Measurements from ENCODE around the gene CARS1.
"Not testable (repeated sequence)": the region's sequence is repeated elsewhere in the genome, so short reads cannot be mapped to it uniquely, and the experiment has no call there.

The CARS1 gene

GRCh38 chr11:3085052-3085451 lies 27.8 kb upstream of the CARS1 start:
- Histone ChIP-seq H3K4me1 (ENCODE audit: insufficient read depth, low read length) (no peaks in the 10 kb centered on the region), H3K27me3 (ENCODE audit: insufficient read depth, low read length) (no peaks in the 10 kb centered on the region), H3K4me3 (ENCODE audit: low read length) (no peak overlapping the region), H3K9me3 (ENCODE audit: low read length) (peaks cover 2% of the 10 kb centered on the region), H3K36me3 (ENCODE audit: insufficient read depth, low read length) (no peaks in the 10 kb centered on the region), H2AFZ (ENCODE audit: low read depth, low read length) (no peak overlapping the region)

GRCh38 chr11:3083321-3083720 lies 26.1 kb upstream of the CARS1 start:
- H3K9me3 ChIP-seq (ENCODE audit: low read length) = peaks cover 2% of the 10 kb centered on the region

GRCh38 chr11:3081386-3081751 lies 24.1 kb upstream of the CARS1 start:
- H2AFZ ChIP-seq (ENCODE audit: low read depth, low read length) = no peak overlapping the region
- H3K36me3 ChIP-seq (ENCODE audit: insufficient read depth, low read length) = no peaks in the 10 kb centered on the region
- H3K27me3 ChIP-seq (ENCODE audit: insufficient read depth, low read length) = no peaks in the 10 kb centered on the region
- H3K4me1 ChIP-seq (ENCODE audit: insufficient read depth, low read length) = no peaks in the 10 kb centered on the region
- H3K4me3 ChIP-seq (ENCODE audit: low read length) = no peak overlapping the region
- H3K9me3 ChIP-seq (ENCODE audit: low read length) = peaks cover 2% of the 10 kb centered on the region

More at GRCh38 chr11:3083321-3083720, 26.1 kb upstream of the CARS1 start:
- Histone ChIP-seq H3K36me3 (ENCODE audit: insufficient read depth, low read length) (no peaks in the 10 kb centered on the region), H3K27me3 (ENCODE audit: insufficient read depth, low read length) (no peaks in the 10 kb centered on the region), H2AFZ (ENCODE audit: low read depth, low read length) (no peak overlapping the region), H3K4me1 (ENCODE audit: insufficient read depth, low read length) (no peaks in the 10 kb centered on the region), H3K4me3 (ENCODE audit: low read length) (no peak overlapping the region)

DNA sequence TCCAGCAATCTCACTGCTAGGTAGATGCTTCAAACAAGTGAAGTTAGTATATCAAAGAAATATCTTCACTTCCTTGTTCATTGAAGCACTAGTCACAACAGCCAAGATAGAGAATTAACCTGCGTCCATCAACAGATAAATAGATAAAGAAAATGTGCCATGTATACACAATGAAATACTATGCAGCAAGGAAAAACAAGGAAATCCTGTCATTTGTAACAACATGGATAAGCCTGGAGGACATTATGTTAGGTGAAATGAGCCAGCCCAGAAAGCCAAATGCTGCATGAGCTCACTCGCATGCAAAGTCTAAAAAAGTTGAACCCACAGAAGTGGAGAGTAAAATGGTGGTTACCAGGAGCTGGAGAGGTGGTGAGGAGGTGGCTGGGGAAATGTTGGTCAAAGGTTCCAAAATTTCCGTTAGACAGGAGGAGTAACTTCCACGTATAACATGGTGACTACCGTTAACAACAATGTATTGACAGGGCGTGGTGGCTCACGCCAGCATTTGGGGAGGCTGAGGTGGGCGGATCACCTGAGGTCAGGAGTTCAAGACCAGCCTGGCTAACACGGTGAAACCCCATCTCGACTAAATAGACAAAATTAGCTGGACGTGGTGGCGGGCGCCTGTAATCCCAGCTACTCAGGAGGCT lies 23.6 kb upstream of the CARS1 start:
- no peak overlapping the region for H3K4me3 ChIP-seq (ENCODE audit: low read length)
- H3K9me3 ChIP-seq (ENCODE audit: low read length) = peaks cover 2% of the 10 kb centered on the region
- H3K36me3 ChIP-seq (ENCODE audit: insufficient read depth, low read length) = no peaks in the 10 kb centered on the region
- H2AFZ ChIP-seq (ENCODE audit: low read depth, low read length) = no peak overlapping the region
- H3K27me3 ChIP-seq (ENCODE audit: insufficient read depth, low read length) = no peaks in the 10 kb centered on the region
- no peaks in the 10 kb centered on the region for H3K4me1 ChIP-seq (ENCODE audit: insufficient read depth, low read length)

GRCh38 chr11:3080104-3080503 lies 22.9 kb upstream of the CARS1 start:
- Histone ChIP-seq H2AFZ (ENCODE audit: low read depth, low read length) (no peak overlapping the region), H3K4me3 (ENCODE audit: low read length) (no peak overlapping the region), H3K27me3 (ENCODE audit: insufficient read depth, low read length) (no peaks in the 10 kb centered on the region), H3K9me3 (ENCODE audit: low read length) (peaks cover 2% of the 10 kb centered on the region), H3K4me1 (ENCODE audit: insufficient read depth, low read length) (no peaks in the 10 kb centered on the region), H3K36me3 (ENCODE audit: insufficient read depth, low read length) (no peaks in the 10 kb centered on the region)

GRCh38 chr11:3077846-3078440 lies 20.7 kb upstream of the CARS1 start:
- peaks cover 2% of the 10 kb centered on the region for H3K9me3 ChIP-seq (ENCODE audit: low read length)
- H3K4me3 ChIP-seq (ENCODE audit: low read length) = no peak overlapping the region
- no peaks in the 10 kb centered on the region for H3K27me3 ChIP-seq (ENCODE audit: insufficient read depth, low read length)
- no peaks in the 10 kb centered on the region for H3K36me3 ChIP-seq (ENCODE audit: insufficient read depth, low read length)
- H3K4me1 ChIP-seq (ENCODE audit: insufficient read depth, low read length) = peaks cover 2% of the 10 kb centered on the region
- no peak overlapping the region for H2AFZ ChIP-seq (ENCODE audit: low read depth, low read length)

- Histone ChIP-seq H3K4me1 (ENCODE audit: insufficient read depth, low read length) (peaks cover 4% of the 10 kb centered on the region), H3K27me3 (ENCODE audit: insufficient read depth, low read length) (no peaks in the 10 kb centered on the region), H2AFZ (ENCODE audit: low read depth, low read length) (no peak overlapping the region), H3K9me3 (ENCODE audit: low read length) (peaks cover 2% of the 10 kb centered on the region), H3K36me3 (ENCODE audit: insufficient read depth, low read length) (no peaks in the 10 kb centered on the region), H3K4me3 (ENCODE audit: low read length) (no peak overlapping the region)
Measured at GRCh38 chr11:3077189-3077836, 20.1 kb upstream of the CARS1 start.

GRCh38 chr11:3074912-3075589 lies 17.8 kb upstream of the CARS1 start:
- H3K4me1 ChIP-seq (ENCODE audit: insufficient read depth, low read length) = peaks cover 4% of the 10 kb centered on the region
- no peaks in the 10 kb centered on the region for H3K9me3 ChIP-seq (ENCODE audit: low read length)
- no peaks in the 10 kb centered on the region for H3K27me3 ChIP-seq (ENCODE audit: insufficient read depth, low read length)
- no peaks in the 10 kb centered on the region for H3K36me3 ChIP-seq (ENCODE audit: insufficient read depth, low read length)
- H3K4me3 ChIP-seq (ENCODE audit: low read length) = no peak overlapping the region
- no peak overlapping the region for H2AFZ ChIP-seq (ENCODE audit: low read depth, low read length)

DNA sequence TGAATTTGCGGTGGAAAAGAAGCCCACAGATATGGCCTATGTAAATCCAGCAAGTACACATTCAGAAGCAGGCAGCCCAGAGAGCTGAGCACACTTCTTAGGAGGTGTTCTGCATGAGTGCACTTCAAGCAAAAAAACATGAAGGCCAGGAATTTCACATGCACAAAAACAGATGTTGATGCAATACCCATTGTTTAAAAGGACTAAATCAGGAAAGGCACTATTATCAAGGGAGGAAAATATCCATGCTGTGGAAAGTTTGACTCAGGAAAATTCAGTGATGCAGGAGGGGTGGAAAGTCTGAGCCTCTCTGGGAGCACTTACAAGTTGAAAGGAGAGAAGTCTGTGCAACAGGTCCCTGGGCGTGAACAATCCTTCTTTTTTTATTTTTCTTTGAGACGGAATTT lies 15.8 kb upstream of the CARS1 start:
- H3K9me3 ChIP-seq (ENCODE audit: low read length) = no peaks in the 10 kb centered on the region
- peaks cover 4% of the 10 kb centered on the region for H3K4me1 ChIP-seq (ENCODE audit: insufficient read depth, low read length)
- no peak overlapping the region for H3K4me3 ChIP-seq (ENCODE audit: low read length)
- no peaks in the 10 kb centered on the region for H3K36me3 ChIP-seq (ENCODE audit: insufficient read depth, low read length)
- H3K27me3 ChIP-seq (ENCODE audit: insufficient read depth, low read length) = no peaks in the 10 kb centered on the region
- H2AFZ ChIP-seq (ENCODE audit: low read depth, low read length) = no peak overlapping the region

DNA sequence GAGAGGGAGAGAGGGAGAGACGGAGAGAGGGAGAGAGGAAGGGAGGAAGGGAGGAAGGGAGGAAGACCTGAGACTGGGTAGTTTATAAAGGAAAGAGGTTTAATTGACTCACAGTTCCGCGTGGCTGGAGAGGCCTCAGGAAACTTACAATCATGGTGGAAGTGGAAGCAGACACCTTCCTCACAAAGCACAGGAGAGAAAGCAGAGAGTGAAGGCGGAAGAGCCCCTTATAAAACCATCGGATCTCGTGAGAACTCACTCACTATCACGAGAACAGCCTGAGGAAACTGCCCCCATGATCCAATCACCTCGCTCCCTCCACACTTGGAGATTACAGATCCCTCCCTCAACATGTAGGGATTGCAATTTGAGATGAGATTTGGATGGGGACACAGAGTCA lies 12.2 kb upstream of the CARS1 start:
- Histone ChIP-seq H3K27me3 (ENCODE audit: insufficient read depth, low read length) (no peaks in the 10 kb centered on the region), H2AFZ (ENCODE audit: low read depth, low read length) (no peak overlapping the region), H3K4me3 (ENCODE audit: low read length) (no peak overlapping the region)

GRCh38 chr11:3066308-3066707 lies 9.1 kb upstream of the CARS1 start:
- H2AFZ ChIP-seq (ENCODE audit: low read depth, low read length); H3K36me3 ChIP-seq (ENCODE audit: insufficient read depth, low read length); H3K27me3 ChIP-seq (ENCODE audit: insufficient read depth, low read length); H3K9me3 ChIP-seq (ENCODE audit: low read length); H3K4me1 ChIP-seq (ENCODE audit: insufficient read depth, low read length); H3K4me3 ChIP-seq (ENCODE audit: low read length): not testable (repeated sequence)

More for the DNA sequence above, 12.2 kb upstream of the CARS1 start:
- Histone ChIP-seq H3K4me1 (ENCODE audit: insufficient read depth, low read length) (peaks cover 4% of the 10 kb centered on the region), H3K9me3 (ENCODE audit: low read length) (peaks cover under 1% of the 10 kb centered on the region), H3K36me3 (ENCODE audit: insufficient read depth, low read length) (no peaks in the 10 kb centered on the region)

DNA sequence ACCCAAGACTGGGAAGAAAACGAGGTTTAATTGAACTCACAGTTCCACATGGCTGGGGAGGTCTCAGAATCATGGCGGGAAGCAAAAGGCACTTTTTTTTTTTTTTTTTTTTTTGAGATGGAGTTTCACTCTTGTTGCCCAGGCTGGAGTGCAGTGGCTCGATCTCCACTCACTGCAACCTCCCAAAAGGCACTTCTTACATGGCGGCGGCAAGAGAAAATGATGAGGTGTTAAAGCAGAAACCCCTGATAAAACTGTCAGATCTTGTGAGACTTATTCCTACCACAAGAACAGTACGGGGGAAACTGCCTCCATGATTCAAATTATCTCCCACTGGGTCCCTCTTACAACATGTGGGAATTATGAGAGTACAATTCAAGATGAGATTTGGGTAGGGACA lies 7.5 kb upstream of the CARS1 start:
- H3K4me1 ChIP-seq (ENCODE audit: insufficient read depth, low read length); H3K36me3 ChIP-seq (ENCODE audit: insufficient read depth, low read length); H3K9me3 ChIP-seq (ENCODE audit: low read length); H3K27me3 ChIP-seq (ENCODE audit: insufficient read depth, low read length); H2AFZ ChIP-seq (ENCODE audit: low read depth, low read length); H3K4me3 ChIP-seq (ENCODE audit: low read length): not testable (repeated sequence)

DNA sequence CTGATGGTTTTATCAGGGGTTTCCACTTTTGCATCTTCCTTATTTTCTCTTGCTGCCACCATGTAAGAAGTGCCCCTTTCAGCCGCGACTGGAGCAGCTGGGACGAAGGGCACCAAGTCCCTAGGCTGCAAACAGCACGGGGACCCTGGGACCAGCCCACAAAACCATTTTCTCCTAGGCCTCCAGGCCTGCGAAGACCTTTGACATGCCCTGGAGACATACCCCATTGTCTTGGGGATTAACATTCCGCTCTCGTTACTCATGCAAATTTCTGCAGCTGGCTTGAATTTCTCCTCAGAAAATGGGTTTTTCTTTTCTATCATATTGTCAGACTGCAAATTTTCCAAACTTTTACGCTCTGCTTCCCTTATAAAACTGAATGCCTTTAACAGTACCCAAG lies 6.7 kb upstream of the CARS1 start:
- not testable (repeated sequence) for H3K9me3 ChIP-seq (ENCODE audit: low read length); H3K4me3 ChIP-seq (ENCODE audit: low read length); H3K4me1 ChIP-seq (ENCODE audit: insufficient read depth, low read length); H3K36me3 ChIP-seq (ENCODE audit: insufficient read depth, low read length); H2AFZ ChIP-seq (ENCODE audit: low read depth, low read length); H3K27me3 ChIP-seq (ENCODE audit: insufficient read depth, low read length)

All from neuron (in vitro differentiated cells).